Activated naive CD4-positive, alpha-beta T cell treated with anti-CD3 and anti-CD28 coated beads, Interleukin-2, amount 10 ng/mL, durations not matched to agents 5 hours and 36 hours (primary cell): ENCODE measurements around the gene ZSCAN31. TPM values are rescaled to one million over a fixed set of nuclear protein-coding genes. Genes with fewer than 3 reads are reported as not detected.

Experiments
- total RNA-seq, 2 experiments: library from RNA; stranded (reverse); gene quantifications; one replicate each; pipeline ENCODE4 v1.2.3, GENCODE V29; 2021

The ZSCAN31 gene
- total RNA-seq: 1 to 10 TPM; 1.0 to 1.2 TPM

GRCh38 chr6:28335564-28336283 lies at the start of gene ZSCAN31:
ZSCAN31 (minus strand) TSS chr6:28336148; CDS start chr6:28329683, 6,465 bp downstream.

GRCh38 chr6:28349892-28350737 lies 14.2 kb upstream of the ZSCAN31 start, which contains the start of gene ZKSCAN3:
ZKSCAN3 (plus strand) TSS chr6:28349947; CDS start chr6:28359587, 9,640 bp downstream.

GRCh38 chr6:28281288-28282064 lies 54.5 kb downstream of the ZSCAN31 start, which contains the start of gene PGBD1:
PGBD1 (plus strand) TSS chr6:28281572; CDS start chr6:28283814, 2,242 bp downstream.

Other genes with a start within 250 kb of the ZSCAN31 start
- 1 to 10 TPM; 5.3 to 7.1 TPM for gene ZSCAN16, start 211.5 kb downstream of the ZSCAN31 start, total RNA-seq
- gene ZKSCAN8, start 194.3 kb downstream of the ZSCAN31 start, total RNA-seq: 10 to 100 TPM; 22.5 to 22.8 TPM
- gene ZSCAN9, start 110.9 kb downstream of the ZSCAN31 start, total RNA-seq: 1 to 10 TPM; 2.4 to 3.6 TPM
- 1 to 10 TPM; 8.0 to 8.3 TPM for gene ZKSCAN4, start 83.9 kb downstream of the ZSCAN31 start, total RNA-seq
- gene NKAPL, start 76.9 kb downstream of the ZSCAN31 start, total RNA-seq: under 1 TPM in 1 of 2 experiments, not detected in 1; 0.20 TPM
- 10 to 100 TPM; 10.9 to 11.0 TPM for gene ZSCAN26, start 69.0 kb downstream of the ZSCAN31 start, total RNA-seq
- gene PGBD1, start 54.6 kb downstream of the ZSCAN31 start, total RNA-seq: 1 to 10 TPM; 1.1 to 1.2 TPM
- 1 to 10 TPM; 6.3 to 6.6 TPM for gene ZKSCAN3, start 13.8 kb upstream of the ZSCAN31 start, total RNA-seq
- 1 to 10 TPM; 7.2 to 7.4 TPM for gene ZSCAN12, start 63.6 kb upstream of the ZSCAN31 start, total RNA-seq
- gene ZSCAN23, start 107.3 kb upstream of the ZSCAN31 start, total RNA-seq: 1 to 10 TPM; 1.6 to 1.8 TPM
- gene GPX6, start 179.6 kb upstream of the ZSCAN31 start, total RNA-seq: not detected
- gene GPX5, start 189.7 kb upstream of the ZSCAN31 start, total RNA-seq: not detected